ENCODE data around the gene UAP1L1.

DNA sequence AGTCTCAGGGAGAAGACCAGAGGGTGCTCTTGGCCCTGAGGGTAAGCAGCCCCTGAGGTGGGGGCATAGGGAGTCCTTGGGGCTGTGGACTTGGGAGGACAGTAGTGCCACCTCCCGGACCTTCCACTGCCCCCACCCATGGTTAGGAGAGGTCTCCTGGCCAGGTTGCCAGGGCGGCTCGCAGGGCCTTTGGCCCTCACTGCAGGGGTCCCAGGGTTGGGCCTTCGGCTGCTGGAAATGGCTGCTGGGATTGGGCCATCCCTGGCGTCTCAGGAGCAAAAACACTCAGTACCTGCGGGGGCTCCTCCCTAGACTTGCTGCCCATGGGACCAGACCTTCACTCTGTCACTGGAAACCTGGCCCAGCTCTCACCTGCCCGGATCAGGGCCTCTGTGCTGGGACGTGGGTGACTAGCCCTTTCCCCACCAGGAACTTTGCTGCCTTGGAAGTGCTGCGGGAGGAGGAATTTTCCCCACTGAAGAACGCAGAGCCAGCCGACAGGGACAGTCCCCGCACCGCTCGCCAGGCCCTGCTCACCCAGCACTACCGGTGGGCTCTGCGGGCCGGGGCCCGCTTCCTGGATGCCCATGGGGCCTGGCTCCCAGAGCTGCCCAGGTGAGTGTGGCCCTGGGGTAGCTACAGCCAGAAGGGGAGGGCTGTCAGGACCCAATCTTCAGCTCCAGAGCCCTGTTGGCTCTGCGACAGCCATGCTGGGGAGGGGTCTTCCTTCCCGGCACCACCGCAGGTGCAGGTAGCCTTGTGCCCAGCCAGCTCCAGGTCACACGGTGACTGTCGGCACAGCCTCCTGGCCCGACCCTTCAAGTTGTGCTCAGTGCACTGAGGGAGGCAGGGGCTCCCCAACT lies 3.2 kb downstream of the UAP1L1 start:
- TF ChIP-seq POLR2A (IDR thresholded peaks at IDR 0.05) (no peak), EP300 (IDR thresholded peaks at IDR 0.05) (no peak)
- TF ChIP-seq, protein P1, sequence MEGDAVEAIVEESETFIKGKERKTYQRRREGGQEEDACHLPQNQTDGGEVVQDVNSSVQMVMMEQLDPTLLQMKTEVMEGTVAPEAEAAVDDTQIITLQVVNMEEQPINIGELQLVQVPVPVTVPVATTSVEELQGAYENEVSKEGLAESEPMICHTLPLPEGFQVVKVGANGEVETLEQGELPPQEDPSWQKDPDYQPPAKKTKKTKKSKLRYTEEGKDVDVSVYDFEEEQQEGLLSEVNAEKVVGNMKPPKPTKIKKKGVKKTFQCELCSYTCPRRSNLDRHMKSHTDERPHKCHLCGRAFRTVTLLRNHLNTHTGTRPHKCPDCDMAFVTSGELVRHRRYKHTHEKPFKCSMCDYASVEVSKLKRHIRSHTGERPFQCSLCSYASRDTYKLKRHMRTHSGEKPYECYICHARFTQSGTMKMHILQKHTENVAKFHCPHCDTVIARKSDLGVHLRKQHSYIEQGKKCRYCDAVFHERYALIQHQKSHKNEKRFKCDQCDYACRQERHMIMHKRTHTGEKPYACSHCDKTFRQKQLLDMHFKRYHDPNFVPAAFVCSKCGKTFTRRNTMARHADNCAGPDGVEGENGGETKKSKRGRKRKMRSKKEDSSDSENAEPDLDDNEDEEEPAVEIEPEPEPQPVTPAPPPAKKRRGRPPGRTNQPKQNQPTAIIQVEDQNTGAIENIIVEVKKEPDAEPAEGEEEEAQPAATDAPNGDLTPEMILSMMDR (IDR thresholded peaks at IDR 0.05), result no peak

All from upper lobe of left lung (tissue), 4 donors.